ENCODE measurements around the gene HYCC1. TPM values are rescaled to one million over a fixed set of nuclear protein-coding genes. Genes with fewer than 3 reads are reported as not detected.

HYCC1 gene
- total and polyA plus RNA-seq, 2 donors (not counting 1 experiment from before 2014, with no cell fraction given), result 7.0 to 40.8 TPM

GRCh38 chr7:23024454-23024853, 10.5 kb upstream of the HYCC1 start:
- intact Hi-C loops (cut with micrococcal nuclease), result no loop called here
- Histone ChIP-seq H3K27me3 (replicated peaks in 1 of 4; ENCODE audit: control extremely low read depth in 1 of 4, control insufficient read depth in 3 of 4, insufficient read depth in 4 of 4, low read length in 3 of 4) (no peaks in the 10 kb centered on the region), H3K9ac (ENCODE audit: low read length) (peak overlapping the region; percentile 7), H3K79me2 (ENCODE audit: control insufficient read depth, insufficient read depth, low read length) (no peaks in the 10 kb centered on the region), H2AFZ (ENCODE audit: insufficient read depth, low read depth, low read length, poor library complexity, severe bottlenecking) (peak overlapping the region; percentile 55), H4K20me1 (ENCODE audit: control insufficient read depth, insufficient read depth, low read length, poor library complexity, severe bottlenecking) (no peaks in the 10 kb centered on the region), H3K4me3 (ENCODE audit: control extremely low read depth in 1 of 5, extremely low read depth in 1 of 5, insufficient read depth in 1 of 5, low read depth in 2 of 5, low read length in 4 of 5) (peak overlapping the region in 1 of 5 experiments; percentile 0), H3K27ac (ENCODE audit: low read length in 2 of 2) (peak overlapping the region; percentile 64 to 77), H3K9me3 (ENCODE audit: control extremely low read depth in 1 of 3, control insufficient read depth in 2 of 3, insufficient read depth in 1 of 3, low read length in 2 of 3) (peaks cover 2 to 3% (median 3%) of the 10 kb centered on the region in 3 donors), H3K4me1 (ENCODE audit: control insufficient read depth in 2 of 2, insufficient read depth in 2 of 2, low read length in 2 of 2) (peaks cover 31 to 50% of the 10 kb centered on the region in 2 donors), H3K4me2 (replicated peaks; ENCODE audit: low read depth, low read length, poor library complexity, severe bottlenecking) (peak overlapping the region; percentile 47), H3K36me3 (replicated peaks in 1 of 2; ENCODE audit: control extremely low read depth in 1 of 2, control insufficient read depth in 1 of 2, extremely low read depth in 1 of 2, insufficient read depth in 2 of 2, low read length in 1 of 2) (no peaks in the 10 kb centered on the region)
- TF ChIP-seq CTCF (IDR thresholded peaks at IDR 0.05) (no peak), EZH2 (IDR thresholded peaks at IDR 0.05; ENCODE audit: borderline replicate concordance, insufficient read depth, low read depth, low read length, poor library complexity, severe bottlenecking) (no peak)
- peak; percentile 46 for ATAC-seq (ENCODE audit: low read depth)
- H3K4me3 Mint-ChIP-seq, result peak overlapping the region; percentile 2
- no CpG with 5 or more reads among the region's 2 CpGs for WGBS (ENCODE audit: insufficient coverage)
- peaks cover 2% of the 10 kb centered on the region for H3K9me3 Mint-ChIP-seq (ENCODE audit: insufficient read depth)
- CTCF ChIA-PET, result interaction anchor here (1.2 to 1.5 kb wide), 2 partner anchors 9 to 12 kb away, joined by 4 to 5 read pairs; no protein-coding TSS in a partner anchor
- peak overlapping the region; percentile 78 for H3K27ac Mint-ChIP-seq
- H3K27me3 Mint-ChIP-seq, result no peaks in the 10 kb centered on the region
- DNase-seq, result peak; percentile 29
- H3K4me1 Mint-ChIP-seq, result peaks cover 52% of the 10 kb centered on the region
- POLR2A ChIA-PET, result interaction anchor here (0.5 kb wide), 1 partner anchor 462 kb away, joined by 3 read pairs; no protein-coding TSS in a partner anchor

DNA sequence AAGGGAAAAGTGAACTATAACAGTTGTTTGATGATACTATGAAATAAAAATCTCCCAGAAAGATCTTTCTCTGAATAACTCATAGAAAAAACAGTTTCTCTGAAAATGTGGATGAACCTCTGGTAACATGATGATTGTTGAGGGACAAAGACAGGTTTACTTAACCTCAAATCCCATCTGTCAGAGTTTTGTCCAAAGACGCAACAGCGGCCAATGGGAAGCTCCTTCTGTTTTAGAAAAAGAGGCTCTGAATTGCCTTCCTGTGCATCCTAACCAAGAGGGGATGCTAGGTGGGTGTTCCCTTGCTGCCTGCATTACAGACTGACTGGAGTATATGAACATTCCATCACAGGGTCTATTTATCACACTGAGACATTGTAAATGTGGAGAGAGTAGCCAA, 8.9 kb upstream of the HYCC1 start:
- ChIA-PET CTCF (interaction anchor here (1.6 kb wide), 1 partner anchor 33 kb away, joined by 5 read pairs; no protein-coding TSS in a partner anchor), POLR2A (no interaction called here)
- intact Hi-C loops (cut with micrococcal nuclease), result no loop called here
- no peaks in the 10 kb centered on the region for H3K79me2 ChIP-seq (ENCODE audit: control insufficient read depth, insufficient read depth, low read length)
- H3K9me3 ChIP-seq (ENCODE audit: control extremely low read depth in 1 of 3, control insufficient read depth in 2 of 3, insufficient read depth in 1 of 3, low read length in 2 of 3), result peaks cover 3 to 5% (median 3%) of the 10 kb centered on the region in 3 donors
- no peaks in the 10 kb centered on the region for H3K27me3 ChIP-seq (replicated peaks in 1 of 4; ENCODE audit: control extremely low read depth in 1 of 4, control insufficient read depth in 3 of 4, insufficient read depth in 4 of 4, low read length in 3 of 4)
- Mint-ChIP-seq H3K27me3 (no peaks in the 10 kb centered on the region), H3K4me3 (no peak overlapping the region), H3K9me3 (ENCODE audit: insufficient read depth) (peaks cover 2% of the 10 kb centered on the region), H3K4me1 (peaks cover 61% of the 10 kb centered on the region), H3K27ac (no peak overlapping the region)
- TF ChIP-seq EZH2 (IDR thresholded peaks at IDR 0.05; ENCODE audit: borderline replicate concordance, insufficient read depth, low read depth, low read length, poor library complexity, severe bottlenecking) (no peak), CTCF (IDR thresholded peaks at IDR 0.05) (no peak)
- DNase-seq (no peak), ATAC-seq (ENCODE audit: low read depth) (no peak)
- H3K4me1 ChIP-seq (ENCODE audit: control insufficient read depth in 2 of 2, insufficient read depth in 2 of 2, low read length in 2 of 2), result peaks cover 42 to 65% of the 10 kb centered on the region in 2 donors
- no peak overlapping the region for H3K9ac ChIP-seq (ENCODE audit: low read length)
- no peaks in the 10 kb centered on the region for H4K20me1 ChIP-seq (ENCODE audit: control insufficient read depth, insufficient read depth, low read length, poor library complexity, severe bottlenecking)
- H3K36me3 ChIP-seq (replicated peaks in 1 of 2; ENCODE audit: control extremely low read depth in 1 of 2, control insufficient read depth in 1 of 2, extremely low read depth in 1 of 2, insufficient read depth in 2 of 2, low read length in 1 of 2), result no peaks in the 10 kb centered on the region
- no peak overlapping the region for H3K4me3 ChIP-seq (ENCODE audit: control extremely low read depth in 1 of 5, extremely low read depth in 1 of 5, insufficient read depth in 1 of 5, low read depth in 2 of 5, low read length in 4 of 5)
- no peak overlapping the region for H3K4me2 ChIP-seq (replicated peaks; ENCODE audit: low read depth, low read length, poor library complexity, severe bottlenecking)
- WGBS (ENCODE audit: insufficient coverage), result no CpG with 5 or more reads among the region's 2 CpGs
- peak overlapping the region in 1 of 2 donors; percentile 77 for H3K27ac ChIP-seq (ENCODE audit: low read length in 2 of 2)
- peak overlapping the region; percentile 29 for H2AFZ ChIP-seq (ENCODE audit: insufficient read depth, low read depth, low read length, poor library complexity, severe bottlenecking)

All from B cell (primary cell).